ENCODE measurements around the gene SLC29A1. TPM values are rescaled to one million over a fixed set of nuclear protein-coding genes. Genes with fewer than 3 reads are reported as not detected.

The SLC29A1 gene
- polyA plus RNA-seq, 1 donor from 2014 or later = 5.4 TPM

GRCh38 chr6:44232676-44233566 lies 9.5 kb downstream of the SLC29A1 start:
- H3K36me3 Mint-ChIP-seq = peaks cover 2% of the 10 kb centered on the region
- H3K9me3 Mint-ChIP-seq = no peaks in the 10 kb centered on the region
- H3K27ac Mint-ChIP-seq = no peak overlapping the region
- H3K27me3 Mint-ChIP-seq = no peaks in the 10 kb centered on the region
- peaks cover 0 to 4% (median 3%) of the 10 kb centered on the region in 3 donors for H3K4me1 Mint-ChIP-seq
- H3K4me3 Mint-ChIP-seq = no peak overlapping the region

DNA sequence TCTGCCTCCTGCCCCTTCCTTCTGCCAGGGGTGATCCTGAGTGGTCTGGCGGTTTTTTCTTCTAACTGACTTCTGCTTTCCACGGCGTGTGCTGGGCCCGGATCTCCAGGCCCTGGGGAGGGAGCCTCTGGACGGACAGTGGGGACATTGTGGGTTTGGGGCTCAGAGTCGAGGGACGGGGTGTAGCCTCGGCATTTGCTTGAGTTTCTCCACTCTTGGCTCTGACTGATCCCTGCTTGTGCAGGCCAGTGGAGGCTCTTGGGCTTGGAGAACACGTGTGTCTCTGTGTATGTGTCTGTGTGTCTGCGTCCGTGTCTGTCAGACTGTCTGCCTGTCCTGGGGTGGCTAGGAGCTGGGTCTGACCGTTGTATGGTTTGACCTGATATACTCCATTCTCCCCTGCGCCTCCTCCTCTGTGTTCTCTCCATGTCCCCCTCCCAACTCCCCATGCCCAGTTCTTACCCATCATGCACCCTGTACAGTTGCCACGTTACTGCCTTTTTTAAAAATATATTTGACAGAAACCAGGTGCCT lies 10.2 kb downstream of the SLC29A1 start:
- H3K9me3 Mint-ChIP-seq = no peaks in the 10 kb centered on the region

GRCh38 chr6:44234101-44235025 lies 11.0 kb downstream of the SLC29A1 start:
- Mint-ChIP-seq H3K27me3 (no peaks in the 10 kb centered on the region), H3K36me3 (peaks cover 2% of the 10 kb centered on the region), H3K9me3 (no peaks in the 10 kb centered on the region), H3K4me3 (no peak overlapping the region), H3K4me1 (peaks cover 0 to 5% (median 3%) of the 10 kb centered on the region in 3 donors), H3K27ac (peak overlapping the region in 1 of 3 donors; percentile 25)

More for the DNA sequence above, 10.2 kb downstream of the SLC29A1 start:
- Mint-ChIP-seq H3K4me3 (no peak overlapping the region), H3K36me3 (peaks cover 2% of the 10 kb centered on the region), H3K27ac (peak overlapping the region in 1 of 3 donors; percentile 25), H3K4me1 (peaks cover 0 to 5% (median 3%) of the 10 kb centered on the region in 3 donors), H3K27me3 (no peaks in the 10 kb centered on the region)

- Mint-ChIP-seq H3K4me3 (peak overlapping the region in 1 of 4 donors; percentile 61), H3K36me3 (peaks cover 2% of the 10 kb centered on the region), H3K27me3 (no peaks in the 10 kb centered on the region), H3K27ac (no peak overlapping the region), H3K9me3 (no peaks in the 10 kb centered on the region), H3K4me1 (peaks cover 0 to 5% (median 3%) of the 10 kb centered on the region in 3 donors)
These were observed 11.9 kb downstream of the SLC29A1 start for GRCh38 chr6:44235269-44235668.

GRCh38 chr6:44235891-44236516 lies 12.6 kb downstream of the SLC29A1 start:
- Mint-ChIP-seq H3K36me3 (no peaks in the 10 kb centered on the region), H3K4me1 (peaks cover 0 to 5% (median 3%) of the 10 kb centered on the region in 3 donors), H3K27ac (no peak overlapping the region), H3K4me3 (no peak overlapping the region), H3K9me3 (no peaks in the 10 kb centered on the region), H3K27me3 (no peaks in the 10 kb centered on the region)

- Mint-ChIP-seq H3K27me3 (no peaks in the 10 kb centered on the region), H3K4me3 (peak overlapping the region; percentile 82 to 96 (median 93)), H3K27ac (peak overlapping the region; percentile 79 to 91 (median 90)), H3K9me3 (no peaks in the 10 kb centered on the region), H3K36me3 (no peaks in the 10 kb centered on the region), H3K4me1 (peaks cover 0 to 5% (median 3%) of the 10 kb centered on the region in 3 donors)
These were observed 13.8 kb downstream of the SLC29A1 start for GRCh38 chr6:44237021-44237812.

GRCh38 chr6:44237813-44238433 lies 14.5 kb downstream of the SLC29A1 start:
- peaks cover 0 to 5% (median 3%) of the 10 kb centered on the region in 3 donors for H3K4me1 Mint-ChIP-seq
- no peaks in the 10 kb centered on the region for H3K27me3 Mint-ChIP-seq
- H3K27ac Mint-ChIP-seq = peak overlapping the region; percentile 79 to 91 (median 90)
- H3K36me3 Mint-ChIP-seq = no peaks in the 10 kb centered on the region
- H3K4me3 Mint-ChIP-seq = peak overlapping the region; percentile 82 to 96 (median 93)
- no peaks in the 10 kb centered on the region for H3K9me3 Mint-ChIP-seq

DNA sequence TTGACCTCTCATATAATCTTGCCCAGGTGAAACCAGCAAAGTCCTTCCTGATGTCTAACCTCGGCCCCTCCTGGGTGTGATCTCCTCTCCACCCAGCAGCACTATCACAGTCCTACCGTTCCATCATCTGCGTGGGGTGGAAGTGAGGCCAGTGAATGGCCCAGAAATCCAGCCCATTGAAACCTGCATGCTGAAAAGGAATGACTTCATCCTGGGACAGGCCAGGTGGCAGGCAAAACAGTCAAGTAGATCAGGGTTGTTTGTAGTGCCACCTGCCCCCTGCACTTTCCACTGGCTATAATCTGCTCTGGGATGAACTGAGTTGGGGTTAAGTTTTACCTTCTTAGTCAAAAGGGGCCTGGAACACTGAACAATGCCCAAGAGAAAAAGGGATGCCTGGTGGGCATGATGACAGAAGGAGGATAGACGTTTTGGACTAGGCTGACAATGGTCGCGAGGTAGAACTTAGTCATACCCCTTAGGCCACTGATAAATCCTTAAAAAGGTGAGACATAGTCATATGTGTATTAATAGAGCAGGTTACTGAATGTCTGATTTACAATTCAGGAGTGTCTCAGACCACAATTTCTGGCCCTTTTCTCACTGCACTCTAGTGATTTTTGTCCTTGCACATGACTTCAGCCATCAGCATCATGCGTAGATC lies 15.4 kb downstream of the SLC29A1 start:
- peak overlapping the region; percentile 79 to 91 (median 90) for H3K27ac Mint-ChIP-seq
- peaks cover 0 to 5% (median 3%) of the 10 kb centered on the region in 3 donors for H3K4me1 Mint-ChIP-seq

DNA sequence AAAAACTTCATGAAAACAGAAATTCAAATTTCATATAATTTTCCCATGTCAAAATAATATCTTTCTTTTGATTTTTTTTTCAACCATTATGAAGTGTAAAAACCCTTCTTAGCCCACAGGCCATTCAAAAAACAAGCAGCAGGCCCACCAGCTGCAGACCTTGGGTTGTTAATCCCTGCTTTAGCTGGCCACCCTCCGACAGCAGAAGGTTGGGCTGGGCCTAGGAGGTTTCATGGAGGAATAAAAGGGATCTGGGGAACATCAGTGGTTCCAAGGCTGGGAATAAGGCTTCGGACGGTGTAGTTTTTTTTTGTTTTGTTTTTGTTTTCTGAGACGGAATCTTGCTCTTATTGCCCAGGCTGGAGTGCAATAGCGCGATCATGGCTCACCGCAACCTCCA lies 19.9 kb downstream of the SLC29A1 start:
- Mint-ChIP-seq H3K27me3 (peaks cover 4% of the 10 kb centered on the region), H3K4me3 (peak overlapping the region in 2 of 4 donors; percentile 25 to 76), H3K9me3 (no peaks in the 10 kb centered on the region), H3K4me1 (peaks cover 4 to 11% (median 6%) of the 10 kb centered on the region in 3 donors), H3K27ac (peak overlapping the region in 1 of 3 donors; percentile 81), H3K36me3 (peaks cover 2% of the 10 kb centered on the region)

More for the DNA sequence above, 15.4 kb downstream of the SLC29A1 start:
- no peaks in the 10 kb centered on the region for H3K9me3 Mint-ChIP-seq
- H3K36me3 Mint-ChIP-seq = no peaks in the 10 kb centered on the region
- peak overlapping the region; percentile 82 to 96 (median 86) for H3K4me3 Mint-ChIP-seq
- H3K27me3 Mint-ChIP-seq = no peaks in the 10 kb centered on the region

DNA sequence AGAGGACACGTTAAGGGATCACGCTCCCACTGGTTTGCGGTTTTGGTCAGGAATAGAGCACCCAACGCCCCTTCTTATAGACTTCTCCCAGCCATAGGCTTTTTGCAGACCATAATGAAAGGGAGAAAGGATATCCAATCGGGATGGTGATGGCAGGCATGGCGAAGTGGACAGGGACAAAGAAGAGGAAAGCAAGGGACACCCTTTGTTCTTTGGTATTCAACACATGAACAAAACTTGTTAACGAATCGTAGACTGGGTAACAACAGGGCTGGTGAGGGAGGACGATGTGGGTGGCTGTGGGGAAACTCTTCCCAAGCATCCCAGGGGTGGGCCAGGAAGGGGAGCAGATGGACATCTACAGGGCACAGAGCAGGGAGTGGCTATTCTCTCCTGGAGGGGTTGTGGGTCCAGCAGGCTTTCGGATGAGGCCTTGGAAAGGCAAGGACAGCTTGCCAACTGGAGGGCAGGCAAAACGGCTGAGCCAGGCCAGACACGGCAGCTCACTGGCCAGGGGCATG lies 22.1 kb downstream of the SLC29A1 start:
- peak overlapping the region; percentile 95 to 100 (median 99) for H3K4me3 Mint-ChIP-seq
- peaks cover 7% of the 10 kb centered on the region for H3K36me3 Mint-ChIP-seq
- peak overlapping the region; percentile 98 to 100 (median 99) for H3K27ac Mint-ChIP-seq
- peaks cover 21 to 26% (median 22%) of the 10 kb centered on the region in 3 donors for H3K4me1 Mint-ChIP-seq
- H3K9me3 Mint-ChIP-seq = no peaks in the 10 kb centered on the region
- peaks cover 4% of the 10 kb centered on the region for H3K27me3 Mint-ChIP-seq

GRCh38 chr6:44245912-44246662 lies 22.7 kb downstream of the SLC29A1 start:
- Mint-ChIP-seq H3K9me3 (no peaks in the 10 kb centered on the region), H3K27me3 (peaks cover 4% of the 10 kb centered on the region), H3K27ac (peak overlapping the region; percentile 98 to 100 (median 99)), H3K36me3 (peaks cover 7% of the 10 kb centered on the region), H3K4me3 (peak overlapping the region; percentile 95 to 100 (median 99)), H3K4me1 (peaks cover 21 to 29% (median 22%) of the 10 kb centered on the region in 3 donors)

Data from IgD-negative memory B cell (primary cell).